A673 (cell line): ENCODE results near the gene TIMP4.

ENCODE experiments used
- EZH2 ChIP-seq: fragments of 200-600 bp; sonication (generic); IDR thresholded peaks from 2 replicates; pipeline ENCODE4 v1.6.1; 2017; ENCODE audit warnings: borderline replicate concordance, low read depth, mild to moderate bottlenecking, mixed read lengths, antibody characterized with exemption, low read length; ENCODE audit not compliant: poor library complexity, severe bottlenecking
- TF ChIP-seq, protein P1 (sequence below): fragments of 300-800, 200-600 bp; sonication (generic); conservative IDR thresholded peaks from 2 replicates; pipeline ENCODE4 v1.5.1; 2017; ENCODE audit warnings: low read depth, mild to moderate bottlenecking, antibody characterized with exemption, low read length, moderate library complexity, mixed read lengths

DNA sequence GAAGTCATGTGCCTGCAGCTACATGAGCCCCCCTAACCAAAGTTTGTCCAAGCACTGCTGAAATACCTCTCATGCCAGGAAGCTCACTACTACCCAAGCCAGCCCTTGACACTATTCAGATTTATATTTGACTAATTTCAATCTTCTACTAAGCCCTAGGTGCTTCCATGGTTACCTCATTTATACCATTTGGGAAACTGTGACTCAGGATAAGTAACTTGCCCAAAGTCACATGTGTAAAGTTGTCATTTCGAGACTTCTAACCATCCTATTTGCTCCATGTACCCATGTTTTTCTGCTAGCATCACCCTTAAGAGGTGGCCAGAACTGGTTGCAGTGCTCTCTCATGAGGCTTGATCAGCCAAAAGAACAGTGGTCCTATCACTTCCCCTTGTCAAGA lies 20.7 kb upstream of the TIMP4 start:
- TF ChIP-seq, protein P1, sequence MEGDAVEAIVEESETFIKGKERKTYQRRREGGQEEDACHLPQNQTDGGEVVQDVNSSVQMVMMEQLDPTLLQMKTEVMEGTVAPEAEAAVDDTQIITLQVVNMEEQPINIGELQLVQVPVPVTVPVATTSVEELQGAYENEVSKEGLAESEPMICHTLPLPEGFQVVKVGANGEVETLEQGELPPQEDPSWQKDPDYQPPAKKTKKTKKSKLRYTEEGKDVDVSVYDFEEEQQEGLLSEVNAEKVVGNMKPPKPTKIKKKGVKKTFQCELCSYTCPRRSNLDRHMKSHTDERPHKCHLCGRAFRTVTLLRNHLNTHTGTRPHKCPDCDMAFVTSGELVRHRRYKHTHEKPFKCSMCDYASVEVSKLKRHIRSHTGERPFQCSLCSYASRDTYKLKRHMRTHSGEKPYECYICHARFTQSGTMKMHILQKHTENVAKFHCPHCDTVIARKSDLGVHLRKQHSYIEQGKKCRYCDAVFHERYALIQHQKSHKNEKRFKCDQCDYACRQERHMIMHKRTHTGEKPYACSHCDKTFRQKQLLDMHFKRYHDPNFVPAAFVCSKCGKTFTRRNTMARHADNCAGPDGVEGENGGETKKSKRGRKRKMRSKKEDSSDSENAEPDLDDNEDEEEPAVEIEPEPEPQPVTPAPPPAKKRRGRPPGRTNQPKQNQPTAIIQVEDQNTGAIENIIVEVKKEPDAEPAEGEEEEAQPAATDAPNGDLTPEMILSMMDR: no peak
- no peak for TF ChIP-seq EZH2
